ENCODE results near the gene PAXX. TPM values are rescaled to one million over a fixed set of nuclear protein-coding genes. Genes with fewer than 3 reads are reported as not detected.

Gene PAXX
- total RNA-seq, 1 donor from 2014 or later, result 45.1 TPM

GRCh38 chr9:137011156-137011555, 18.9 kb downstream of the PAXX start:
- Histone ChIP-seq H3K4me1 (peaks cover 9% of the 10 kb centered on the region), H3K27me3 (ENCODE audit: low read depth) (no peaks in the 10 kb centered on the region), H3K27ac (no peak overlapping the region), H3K4me3 (no peak overlapping the region), H3K9me3 (no peaks in the 10 kb centered on the region), H3K36me3 (peaks cover 31% of the 10 kb centered on the region)
- no peak for DNase-seq
- no peak for TF ChIP-seq CTCF (IDR thresholded peaks at IDR 0.05)
- intact Hi-C loops (cut with DNase I), result no loop called here
- ATAC-seq, result no peak

- intact Hi-C loops (cut with DNase I), result no loop called here
- no peaks in the 10 kb centered on the region for H3K9me3 ChIP-seq
- no peak for TF ChIP-seq CTCF (IDR thresholded peaks at IDR 0.05)
- H3K27me3 ChIP-seq (ENCODE audit: low read depth), result no peaks in the 10 kb centered on the region
- H3K36me3 ChIP-seq, result peaks cover 40% of the 10 kb centered on the region
- H3K4me3 ChIP-seq, result no peak overlapping the region
- ATAC-seq (no peak), DNase-seq (no peak)
- H3K4me1 ChIP-seq, result peaks cover 7% of the 10 kb centered on the region
- H3K27ac ChIP-seq, result no peak overlapping the region
These were observed 19.9 kb downstream of the PAXX start for GRCh38 chr9:137011907-137012675.

GRCh38 chr9:137012694-137013570, 20.7 kb downstream of the PAXX start:
- H3K4me3 ChIP-seq, result no peak overlapping the region
- no peak for DNase-seq
- no peaks in the 10 kb centered on the region for H3K9me3 ChIP-seq
- H3K27me3 ChIP-seq (ENCODE audit: low read depth), result no peaks in the 10 kb centered on the region
- intact Hi-C loops (cut with DNase I), result no loop called here
- no peak overlapping the region for H3K27ac ChIP-seq
- ATAC-seq, result no peak
- H3K36me3 ChIP-seq, result peaks cover 48% of the 10 kb centered on the region
- no peaks in the 10 kb centered on the region for H3K4me1 ChIP-seq
- no peak for TF ChIP-seq CTCF (IDR thresholded peaks at IDR 0.05)

GRCh38 chr9:137013571-137013940, 21.3 kb downstream of the PAXX start:
- DNase-seq, result no peak
- no peak for TF ChIP-seq CTCF (IDR thresholded peaks at IDR 0.05)
- ATAC-seq, result no peak
- Histone ChIP-seq H3K27ac (no peak overlapping the region), H3K27me3 (ENCODE audit: low read depth) (no peaks in the 10 kb centered on the region), H3K36me3 (peaks cover 50% of the 10 kb centered on the region), H3K9me3 (no peaks in the 10 kb centered on the region), H3K4me1 (no peaks in the 10 kb centered on the region), H3K4me3 (no peak overlapping the region)
- intact Hi-C loops (cut with DNase I), result no loop called here

- DNase-seq (no peak), ATAC-seq (no peak)
- intact Hi-C loops (cut with DNase I), result no loop called here
- H3K27ac ChIP-seq, result no peak overlapping the region
- TF ChIP-seq CTCF (IDR thresholded peaks at IDR 0.05), result no peak
- H3K9me3 ChIP-seq, result no peaks in the 10 kb centered on the region
- H3K4me1 ChIP-seq, result no peaks in the 10 kb centered on the region
- no peaks in the 10 kb centered on the region for H3K27me3 ChIP-seq (ENCODE audit: low read depth)
- H3K36me3 ChIP-seq, result peaks cover 50% of the 10 kb centered on the region
- H3K4me3 ChIP-seq, result no peak overlapping the region
These were observed 21.9 kb downstream of the PAXX start for GRCh38 chr9:137014166-137014565.

All from lower lobe of right lung (tissue), 2 donors.